Measurements from ENCODE around the gene RAB3D. TPM values are rescaled to one million over a fixed set of nuclear protein-coding genes. Genes with fewer than 3 reads are reported as not detected.
"Not testable (repeated sequence)": the region's sequence is repeated elsewhere in the genome, so short reads cannot be mapped to it uniquely, and the experiment has no call there.

The RAB3D gene
- total RNA-seq, 1 donor from 2014 or later = 6.2 TPM

DNA sequence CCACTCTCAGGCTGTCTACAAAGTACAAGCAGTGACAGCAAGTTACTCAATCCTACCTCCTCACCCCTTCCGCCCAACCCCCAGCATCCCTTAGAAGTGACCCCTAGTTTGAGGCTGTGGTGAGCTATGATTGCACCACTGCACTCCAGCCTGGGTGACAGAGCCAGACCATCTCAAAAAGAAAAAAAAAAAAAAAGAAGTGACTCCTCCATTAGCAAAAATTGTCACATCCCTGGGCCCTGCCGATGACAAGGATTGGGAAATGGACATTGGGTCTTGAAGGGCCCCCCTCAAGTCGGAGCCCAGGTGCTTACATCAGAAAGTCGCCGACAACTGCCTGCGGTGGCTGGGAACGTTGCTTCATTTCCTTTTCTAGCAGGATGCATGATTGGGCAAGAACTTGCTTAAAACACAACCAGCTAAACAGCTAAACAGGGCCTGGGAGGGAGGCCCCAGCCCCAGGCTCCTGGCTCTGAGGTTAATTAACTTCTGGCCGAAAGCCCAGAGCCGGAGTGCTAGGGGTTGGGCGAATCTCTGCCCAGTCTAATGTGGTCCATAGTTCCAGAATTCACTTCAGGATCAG, 15.3 kb downstream of the RAB3D start:
- peak overlapping the region; percentile 56 for H3K4me3 Mint-ChIP-seq
- intact Hi-C loops (cut with micrococcal nuclease) = no loop called here
- H3K9me3 Mint-ChIP-seq = no peaks in the 10 kb centered on the region
- H3K36me3 Mint-ChIP-seq (ENCODE audit: low read depth) = peaks cover 7% of the 10 kb centered on the region
- H3K4me1 Mint-ChIP-seq = peaks cover 45% of the 10 kb centered on the region
- no peak for DNase-seq
- peak; percentile 80 for ATAC-seq (ENCODE audit: low read depth)
- ChIA-PET POLR2A (interaction anchor here (0.6 to 2.1 kb wide), 8 partner anchors 16 to 667 kb away, joined by 3 to 15 read pairs (median 6); partner anchors contain the start of genes ODAD3, PRKCSH, RAB3D and SWSAP1), CTCF (interaction anchor here (1.4 kb wide), 2 partner anchors 30 to 57 kb away, joined by 3 to 4 read pairs; no protein-coding TSS in a partner anchor)
- H3K27ac Mint-ChIP-seq = peak overlapping the region; percentile 76
- H3K27me3 Mint-ChIP-seq = no peaks in the 10 kb centered on the region
- TF ChIP-seq, protein P1, sequence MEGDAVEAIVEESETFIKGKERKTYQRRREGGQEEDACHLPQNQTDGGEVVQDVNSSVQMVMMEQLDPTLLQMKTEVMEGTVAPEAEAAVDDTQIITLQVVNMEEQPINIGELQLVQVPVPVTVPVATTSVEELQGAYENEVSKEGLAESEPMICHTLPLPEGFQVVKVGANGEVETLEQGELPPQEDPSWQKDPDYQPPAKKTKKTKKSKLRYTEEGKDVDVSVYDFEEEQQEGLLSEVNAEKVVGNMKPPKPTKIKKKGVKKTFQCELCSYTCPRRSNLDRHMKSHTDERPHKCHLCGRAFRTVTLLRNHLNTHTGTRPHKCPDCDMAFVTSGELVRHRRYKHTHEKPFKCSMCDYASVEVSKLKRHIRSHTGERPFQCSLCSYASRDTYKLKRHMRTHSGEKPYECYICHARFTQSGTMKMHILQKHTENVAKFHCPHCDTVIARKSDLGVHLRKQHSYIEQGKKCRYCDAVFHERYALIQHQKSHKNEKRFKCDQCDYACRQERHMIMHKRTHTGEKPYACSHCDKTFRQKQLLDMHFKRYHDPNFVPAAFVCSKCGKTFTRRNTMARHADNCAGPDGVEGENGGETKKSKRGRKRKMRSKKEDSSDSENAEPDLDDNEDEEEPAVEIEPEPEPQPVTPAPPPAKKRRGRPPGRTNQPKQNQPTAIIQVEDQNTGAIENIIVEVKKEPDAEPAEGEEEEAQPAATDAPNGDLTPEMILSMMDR (IDR thresholded peaks at IDR 0.05) = no peak

- Mint-ChIP-seq H3K27ac (peak overlapping the region; percentile 76), H3K9me3 (no peaks in the 10 kb centered on the region), H3K4me1 (peaks cover 45% of the 10 kb centered on the region), H3K27me3 (no peaks in the 10 kb centered on the region), H3K4me3 (peak overlapping the region; percentile 56), H3K36me3 (ENCODE audit: low read depth) (peaks cover 7% of the 10 kb centered on the region)
- POLR2A ChIA-PET = interaction anchor here (0.5 to 2.1 kb wide), 7 partner anchors 22 to 666 kb away, joined by 3 to 15 read pairs (median 4); partner anchors contain the start of genes CCDC159, SWSAP1 and TMEM205
- TF ChIP-seq, protein P1 (IDR thresholded peaks at IDR 0.05) = no peak
- intact Hi-C loops (cut with micrococcal nuclease) = no loop called here
- ATAC-seq (ENCODE audit: low read depth) (no peak), DNase-seq (no peak)
- CTCF ChIA-PET = no interaction called here
Observed at GRCh38 chr19:11323601-11324078, 15.8 kb downstream of the RAB3D start.

DNA sequence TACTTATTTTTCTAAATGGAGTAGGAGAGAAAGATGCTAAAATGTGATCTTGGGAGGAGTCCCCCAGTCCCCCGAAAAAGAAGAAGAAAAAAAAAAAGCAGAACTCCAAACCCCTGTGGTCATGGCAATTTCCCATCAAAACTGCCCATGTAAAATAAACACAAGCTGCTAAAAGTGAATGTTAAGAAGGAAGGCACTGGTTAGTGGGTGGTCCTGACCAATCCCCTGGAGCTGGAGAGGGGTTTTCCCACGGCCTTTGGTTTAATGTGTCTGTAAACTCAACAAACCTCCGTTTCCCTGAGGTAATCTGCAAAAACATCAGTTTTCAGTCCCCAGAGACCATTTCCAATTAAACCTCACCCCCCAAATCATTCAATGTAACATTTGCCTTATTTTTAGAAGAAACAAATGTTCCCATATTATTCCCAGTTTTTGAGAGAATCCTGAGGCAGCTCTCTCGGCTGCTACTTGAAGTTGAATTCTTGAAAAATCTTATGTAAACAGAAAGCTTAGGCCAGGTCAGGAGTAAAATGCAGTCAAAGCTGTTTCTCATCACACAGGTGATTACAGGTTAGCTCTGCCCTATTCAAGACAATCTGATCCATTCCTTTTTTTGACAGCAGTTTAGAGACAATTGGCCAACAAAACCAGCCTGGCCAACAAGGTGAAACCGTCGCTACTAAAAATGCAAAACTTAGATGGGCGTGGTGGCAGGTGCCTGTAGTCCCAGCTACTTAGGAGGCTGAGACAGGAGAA, 17.0 kb downstream of the RAB3D start:
- DNase-seq = no peak
- ChIA-PET CTCF (interaction anchor here (1.2 kb wide), 1 partner anchor 13 kb away, joined by 3 read pairs; no protein-coding TSS in a partner anchor), POLR2A (interaction anchor here (0.9 to 1.4 kb wide), 4 partner anchors 24 to 160 kb away, joined by 3 to 4 read pairs (median 3); partner anchors contain the start of genes CCDC159, SWSAP1 and TMEM205)
- intact Hi-C loops (cut with micrococcal nuclease) = no loop called here
- Mint-ChIP-seq H3K36me3 (ENCODE audit: low read depth) (peaks cover 7% of the 10 kb centered on the region), H3K4me1 (peaks cover 51% of the 10 kb centered on the region), H3K4me3 (no peak overlapping the region), H3K27me3 (no peaks in the 10 kb centered on the region), H3K9me3 (no peaks in the 10 kb centered on the region), H3K27ac (no peak overlapping the region)
- ATAC-seq (ENCODE audit: low read depth) = no peak
- TF ChIP-seq, protein P1 (IDR thresholded peaks at IDR 0.05) = no peak

GRCh38 chr19:11321191-11322126, 18.0 kb downstream of the RAB3D start:
- intact Hi-C loops (cut with micrococcal nuclease) = no loop called here
- CTCF ChIA-PET = interaction anchor here (1.2 kb wide), 1 partner anchor 12 kb away, joined by 3 read pairs; no protein-coding TSS in a partner anchor
- H3K27me3 Mint-ChIP-seq = no peaks in the 10 kb centered on the region

DNA sequence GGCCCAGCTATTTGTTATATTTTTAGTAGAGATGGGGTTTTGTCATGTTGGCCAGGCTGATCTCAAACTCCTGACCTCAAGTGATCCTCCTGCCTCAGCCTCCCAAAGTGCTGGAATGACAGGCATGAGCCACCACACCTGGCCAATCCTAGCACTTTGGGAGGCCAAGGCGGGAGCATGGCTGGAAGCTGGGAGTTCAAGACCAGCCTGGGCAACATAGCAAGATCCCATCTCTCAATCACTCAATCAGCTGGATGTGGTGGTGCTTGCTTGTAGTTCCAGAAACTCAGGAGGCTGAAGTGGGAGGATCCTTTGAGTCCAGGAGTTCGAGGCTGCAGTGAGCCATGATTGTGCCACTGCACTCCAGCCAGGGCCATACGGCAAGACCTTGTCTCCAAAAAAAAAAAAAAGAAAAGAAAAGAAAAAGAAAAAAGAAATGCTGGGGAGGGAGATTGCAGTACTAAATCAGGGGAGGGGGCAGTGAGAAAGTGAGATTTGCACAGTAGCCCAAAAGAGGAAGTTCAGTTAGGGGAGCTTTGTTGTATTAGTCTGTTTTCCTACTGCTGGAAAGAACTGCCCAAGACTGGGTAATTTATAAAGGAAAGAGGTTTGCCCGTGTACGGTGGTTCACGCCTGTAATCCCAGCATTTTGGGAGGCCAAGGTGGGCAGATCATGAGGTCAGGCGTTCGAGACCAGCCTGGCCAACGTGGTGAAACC, 19.0 kb downstream of the RAB3D start:
- intact Hi-C loops (cut with micrococcal nuclease); H3K4me3 Mint-ChIP-seq; H3K36me3 Mint-ChIP-seq (ENCODE audit: low read depth); DNase-seq; H3K27ac Mint-ChIP-seq; H3K27me3 Mint-ChIP-seq; ATAC-seq (ENCODE audit: low read depth); H3K9me3 Mint-ChIP-seq: not testable (repeated sequence)
- CTCF ChIA-PET = interaction anchor here (0.7 kb wide), 1 partner anchor 194 kb away, joined by 3 read pairs; no protein-coding TSS in a partner anchor
- peaks cover 52% of the 10 kb centered on the region for H3K4me1 Mint-ChIP-seq
- POLR2A ChIA-PET = interaction anchor here (0.6 kb wide), 2 partner anchors 13 to 107 kb away, joined by 4 read pairs; no protein-coding TSS in a partner anchor

More at GRCh38 chr19:11321191-11322126, 18.0 kb downstream of the RAB3D start:
- Mint-ChIP-seq H3K27ac (no peak overlapping the region), H3K4me1 (peaks cover 52% of the 10 kb centered on the region), H3K4me3 (no peak overlapping the region), H3K36me3 (ENCODE audit: low read depth) (peaks cover 1% of the 10 kb centered on the region), H3K9me3 (no peaks in the 10 kb centered on the region)
- TF ChIP-seq, protein P1 (IDR thresholded peaks at IDR 0.05) = no peak
- ATAC-seq (ENCODE audit: low read depth) = no peak
- POLR2A ChIA-PET = interaction anchor here (0.5 to 1.4 kb wide), 4 partner anchors 25 to 161 kb away, joined by 3 to 4 read pairs (median 3); partner anchors contain the start of genes CCDC159, SWSAP1 and TMEM205
- DNase-seq = no peak
